Upper lobe of left lung (tissue), 6 donors: ENCODE results near the gene UBE2E1. TPM values are rescaled to one million over a fixed set of nuclear protein-coding genes. Genes with fewer than 3 reads are reported as not detected.

ENCODE experiments used
- ATAC-seq, 2 donors: fragments of 200-7000 bp; cut with Tn5 transposase; one replicate each; pipeline ENCODE4 v1.9.1; 2022; ENCODE audit warnings: mild to moderate bottlenecking in 2 of 2, moderate library complexity in 2 of 2; ENCODE audit not compliant: low FRiP score in 2 of 2
- DNase-seq, 2 donors: peaks; one replicate each; pipeline ENCODE4 v3.0.0-alpha.2; 2019 to 2020
- H3K27ac ChIP-seq, 4 donors: fragments of 200-600 bp; sonication (generic); one replicate each; pipeline ENCODE4 v1.5.1; 2016 to 2019
- H3K27me3 ChIP-seq, 4 donors: fragments of 200-600 bp; sonication (generic); one replicate each; pipeline ENCODE4 v1.5.1; 2017 to 2019
- H3K36me3 ChIP-seq, 4 donors: fragments of 200-600 bp; sonication (generic); one replicate each; pipeline ENCODE4 v1.5.1; 2016 to 2019
- H3K4me1 ChIP-seq, 4 donors: fragments of 200-600 bp; sonication (generic); one replicate each; pipeline ENCODE4 v1.5.1; 2018 to 2019
- H3K4me3 ChIP-seq, 4 donors: fragments of 200-600 bp; sonication (generic); one replicate each; pipeline ENCODE4 v1.5.1; 2017 to 2019; ENCODE audit warnings: mild to moderate bottlenecking in 2 of 4, moderate library complexity in 1 of 4
- H3K9me3 ChIP-seq, 4 donors: fragments of 200-600 bp; sonication (generic); one replicate each; pipeline ENCODE4 v1.5.1; 2018 to 2019
- CTCF ChIP-seq, 6 experiments: fragments of 450-650 bp in 4 of 6; fragments of 200-600 bp in 2 of 6; sonication (generic) in 2 of 6; IDR thresholded peaks; one replicate each; pipeline ENCODE4 v1.5.1; 2016 to 2019; ENCODE audit warnings: antibody characterized with exemption in 6 of 6
- EP300 ChIP-seq, 4 donors: sonication (generic); formaldehyde crosslinking; IDR thresholded peaks; one replicate each; pipeline ENCODE4 v1.5.1; 2017; ENCODE audit warnings: antibody characterized with exemption in 4 of 4, control low read depth in 2 of 4
- POLR2A ChIP-seq, 4 donors: fragments of 450-650 bp; IDR thresholded peaks; one replicate each; pipeline ENCODE4 v1.5.1; 2016 to 2017; ENCODE audit warnings: antibody characterized with exemption in 4 of 4, mild to moderate bottlenecking in 2 of 4
- POLR2AphosphoS5 ChIP-seq, 2 donors: sonication (generic); formaldehyde crosslinking; IDR thresholded peaks; one replicate each; pipeline ENCODE4 v1.5.1; 2017; ENCODE audit warnings: antibody characterized with exemption in 2 of 2
- WGBS, 2 donors: methylation state at CpG; one replicate each; pipeline ENCODE4 v1.1.5; 2017 to 2018; 5-methylcytosine and 5-hydroxymethylcytosine counted together
- total RNA-seq, 6 donors: library from RNA; depleted of rRNA in 4 of 6; stranded (reverse); fragments of >200 nt in 4 of 6; gene quantifications; one replicate each; pipeline versions ENCODE4 v1.1.0 to v1.2.1, GENCODE V29; 2016 to 2021
- donor health status: DM: no; HTN: no; CAD: no; lungs with moderate emphysema.
- donor health status: DM: no; HTN: yes; CAD: no; lungs with severe emphysema.

Gene UBE2E1
- total RNA-seq, 6 donors from 2014 or later: 44.8 to 108 (median 80.5) TPM

DNA sequence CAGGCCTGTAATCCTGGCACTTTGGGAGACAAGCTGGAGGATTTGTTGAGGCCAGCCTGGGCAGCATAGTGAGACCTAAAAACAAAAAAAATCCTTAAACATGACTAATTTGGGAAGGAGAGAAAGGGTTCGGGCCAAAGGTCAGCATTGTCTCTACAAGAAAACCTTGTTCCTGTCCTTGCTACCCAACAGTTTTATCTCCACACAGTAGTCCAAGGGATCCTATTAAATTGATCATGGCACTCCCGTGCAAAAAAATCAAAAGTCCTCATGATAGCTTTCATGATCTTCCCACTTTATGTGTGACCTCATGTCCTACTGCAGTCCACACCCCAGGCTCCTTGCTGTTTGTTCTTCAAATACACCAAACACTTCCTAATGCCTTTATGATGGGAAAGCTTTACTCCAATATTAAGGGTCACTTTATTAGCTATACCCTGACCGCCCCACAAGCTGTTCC lies 115.3 kb downstream of the UBE2E1 start:
- Histone ChIP-seq H3K27ac (no peak overlapping the region), H3K9me3 (no peaks in the 10 kb centered on the region), H3K4me3 (no peak overlapping the region), H3K4me1 (peaks cover 11 to 31% (median 15%) of the 10 kb centered on the region in 4 donors), H3K27me3 (no peaks in the 10 kb centered on the region), H3K36me3 (peaks cover 11 to 42% (median 21%) of the 10 kb centered on the region in 4 donors)
- 89 to 93% methylated on average over 3 of the region's 3 CpGs for WGBS, 2 donors
- ATAC-seq (no peak), DNase-seq (no peak)
- TF ChIP-seq EP300 (IDR thresholded peaks at IDR 0.05) (no peak), CTCF (IDR thresholded peaks at IDR 0.05) (no peak), POLR2A (IDR thresholded peaks at IDR 0.05) (no peak), POLR2AphosphoS5 (IDR thresholded peaks at IDR 0.05) (no peak)

GRCh38 chr3:23923786-23924185 lies 118.0 kb downstream of the UBE2E1 start:
- no peak for ATAC-seq
- WGBS, 2 donors: 82 to 85% methylated on average over 2 of the region's 2 CpGs
- TF ChIP-seq CTCF (IDR thresholded peaks at IDR 0.05): no peak
- TF ChIP-seq POLR2A (IDR thresholded peaks at IDR 0.05): no peak
- TF ChIP-seq POLR2AphosphoS5 (IDR thresholded peaks at IDR 0.05): no peak
- TF ChIP-seq EP300 (IDR thresholded peaks at IDR 0.05): no peak

DNA sequence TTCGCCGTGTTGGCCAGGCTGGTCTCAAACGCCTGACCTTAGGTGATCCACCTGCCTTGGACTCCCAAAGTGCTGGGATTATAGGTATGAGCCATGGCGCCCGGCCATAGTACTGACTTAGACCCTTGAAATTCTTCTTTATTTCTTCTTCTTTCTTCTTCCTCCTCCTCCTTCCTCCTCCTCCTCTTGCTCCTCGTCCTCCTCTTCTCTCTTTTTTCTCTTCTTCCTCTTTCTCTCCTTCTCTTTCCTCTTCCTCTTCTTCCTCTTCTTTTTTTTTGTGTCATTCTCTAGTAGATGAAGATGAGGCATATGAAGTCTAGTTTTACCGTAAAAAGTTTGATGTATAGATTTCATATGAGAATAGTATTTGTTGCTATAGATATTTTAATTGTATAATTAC lies 120.5 kb downstream of the UBE2E1 start:
- Histone ChIP-seq H3K9me3 (no peaks in the 10 kb centered on the region), H3K27ac (no peak overlapping the region), H3K27me3 (no peaks in the 10 kb centered on the region), H3K4me3 (no peak overlapping the region), H3K36me3 (peaks cover 0 to 10% (median 0%) of the 10 kb centered on the region in 4 donors), H3K4me1 (peaks cover 0 to 4% (median 0%) of the 10 kb centered on the region in 4 donors)
- no peak for ATAC-seq
- 88 to 93% methylated on average over 7 of the region's 7 CpGs for WGBS, 2 donors
- no peak for TF ChIP-seq CTCF (IDR thresholded peaks at IDR 0.05)
- no peak for TF ChIP-seq POLR2AphosphoS5 (IDR thresholded peaks at IDR 0.05)
- no peak for TF ChIP-seq POLR2A (IDR thresholded peaks at IDR 0.05)
- TF ChIP-seq EP300 (IDR thresholded peaks at IDR 0.05): no peak
- no peak for DNase-seq

More at GRCh38 chr3:23923786-23924185, 118.0 kb downstream of the UBE2E1 start:
- no peak overlapping the region for H3K27ac ChIP-seq
- DNase-seq: no peak
- peaks cover 7 to 34% (median 14%) of the 10 kb centered on the region in 4 donors for H3K36me3 ChIP-seq
- peaks cover 2 to 16% (median 7%) of the 10 kb centered on the region in 4 donors for H3K4me1 ChIP-seq
- no peak overlapping the region for H3K4me3 ChIP-seq
- H3K9me3 ChIP-seq: no peaks in the 10 kb centered on the region
- no peaks in the 10 kb centered on the region for H3K27me3 ChIP-seq

DNA sequence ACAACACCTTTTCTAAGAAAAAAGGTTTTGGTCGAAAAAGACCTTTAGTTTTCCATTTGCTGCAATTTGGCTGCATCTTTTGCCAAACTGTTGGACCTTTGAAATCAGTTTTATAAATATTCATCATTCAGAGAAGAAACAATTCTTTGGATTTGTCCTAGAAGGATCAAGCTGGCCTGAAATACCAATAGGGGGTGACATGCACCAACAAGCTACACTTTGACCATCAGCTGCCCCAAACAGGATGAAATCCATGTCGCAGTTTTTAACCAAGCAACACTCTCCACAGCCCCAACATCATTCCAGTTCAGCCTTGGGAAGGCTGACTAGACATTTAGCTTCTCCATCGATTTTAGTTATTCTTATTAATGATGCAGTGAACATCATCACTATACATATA lies 121.0 kb downstream of the UBE2E1 start:
- no peak for TF ChIP-seq POLR2AphosphoS5 (IDR thresholded peaks at IDR 0.05)
- TF ChIP-seq POLR2A (IDR thresholded peaks at IDR 0.05): no peak
- no peak for TF ChIP-seq CTCF (IDR thresholded peaks at IDR 0.05)
- TF ChIP-seq EP300 (IDR thresholded peaks at IDR 0.05): no peak
- Histone ChIP-seq H3K4me1 (peaks cover 0 to 4% (median 0%) of the 10 kb centered on the region in 4 donors), H3K36me3 (peaks cover 0 to 6% (median 0%) of the 10 kb centered on the region in 4 donors), H3K27ac (no peak overlapping the region), H3K9me3 (no peaks in the 10 kb centered on the region), H3K27me3 (no peaks in the 10 kb centered on the region), H3K4me3 (no peak overlapping the region)
- 84 to 85% methylated on average over 3 of the region's 3 CpGs for WGBS, 2 donors
- ATAC-seq (no peak), DNase-seq (no peak)

GRCh38 chr3:23928524-23928923 lies 122.8 kb downstream of the UBE2E1 start:
- Histone ChIP-seq H3K9me3 (no peaks in the 10 kb centered on the region), H3K27ac (no peak overlapping the region), H3K4me3 (no peak overlapping the region), H3K4me1 (peaks cover 0 to 4% (median 0%) of the 10 kb centered on the region in 4 donors), H3K36me3 (no peaks in the 10 kb centered on the region), H3K27me3 (no peaks in the 10 kb centered on the region)
- TF ChIP-seq EP300 (IDR thresholded peaks at IDR 0.05) (no peak), POLR2A (IDR thresholded peaks at IDR 0.05) (no peak), CTCF (IDR thresholded peaks at IDR 0.05) (no peak), POLR2AphosphoS5 (IDR thresholded peaks at IDR 0.05) (no peak)
- 48 to 56% methylated on average over 8 of the region's 8 CpGs for WGBS, 2 donors
- DNase-seq (peak in 1 of 2 donors; percentile 65), ATAC-seq (peak in 1 of 2 donors; percentile 23)
